PFSK-1 (cell line): ENCODE measurements around the gene ANKRD42.

Experiments
- FOXP2 ChIP-seq: optimal IDR thresholded peaks from 2 replicates; pipeline ENCODE3; 2011; ENCODE audit warnings: borderline replicate concordance, control low read depth, inconsistent platforms; ENCODE audit not compliant: insufficient read depth; ENCODE audit errors: extremely low read length, extremely low read depth
- POLR2AphosphoS5 ChIP-seq: IDR thresholded peaks from 2 replicates; pipeline ENCODE4 v1.6.1; 2012; ENCODE audit warnings: low read depth, mild to moderate bottlenecking, control low read depth, low read length, moderate library complexity
- REST ChIP-seq, 2 experiments: IDR thresholded peaks; 2 replicates each; pipeline versions ENCODE4 v1.6.1 to v1.8.0; 2011 to 2012; ENCODE audit warnings: low read depth in 2 of 2, low read length in 2 of 2, control low read depth in 1 of 2, inconsistent platforms in 1 of 2, mild to moderate bottlenecking in 1 of 2, moderate library complexity in 1 of 2; ENCODE audit not compliant: insufficient read depth in 1 of 2
- SIN3A ChIP-seq: IDR thresholded peaks from 2 replicates; pipeline ENCODE4 v1.6.1; 2012; ENCODE audit warnings: mild to moderate bottlenecking, low read length, moderate library complexity, borderline replicate concordance; ENCODE audit not compliant: insufficient read depth
- TAF1 ChIP-seq: IDR thresholded peaks from 2 replicates; pipeline ENCODE4 v1.6.1; 2012; ENCODE audit warnings: low read length, control low read depth, borderline replicate concordance; ENCODE audit not compliant: insufficient read depth

The ANKRD42 gene

GRCh38 chr11:83238111-83238510 lies 44.6 kb downstream of the ANKRD42 start:
- no peak for TF ChIP-seq POLR2AphosphoS5
- TF ChIP-seq SIN3A: no peak
- TF ChIP-seq TAF1: no peak
- no peak for TF ChIP-seq REST (IDR thresholded peaks at IDR 0.05; ENCODE audit: insufficient read depth in 1 of 2, low read depth in 2 of 2, low read length in 2 of 2)
- no peak for TF ChIP-seq FOXP2

GRCh38 chr11:83241291-83241946 lies 47.9 kb downstream of the ANKRD42 start:
- TF ChIP-seq FOXP2 (no peak), REST (IDR thresholded peaks at IDR 0.05; ENCODE audit: insufficient read depth in 1 of 2, low read depth in 2 of 2, low read length in 2 of 2) (no peak), POLR2AphosphoS5 (no peak)

GRCh38 chr11:83249445-83249844 lies 55.9 kb downstream of the ANKRD42 start:
- no peak for TF ChIP-seq POLR2AphosphoS5
- no peak for TF ChIP-seq REST (IDR thresholded peaks at IDR 0.05; ENCODE audit: insufficient read depth in 1 of 2, low read depth in 2 of 2, low read length in 2 of 2)
- no peak for TF ChIP-seq TAF1
- TF ChIP-seq SIN3A: no peak
- no peak for TF ChIP-seq FOXP2

GRCh38 chr11:83249972-83250593 lies 56.6 kb downstream of the ANKRD42 start:
- TF ChIP-seq TAF1 (no peak), POLR2AphosphoS5 (no peak), FOXP2 (no peak), SIN3A (no peak), REST (IDR thresholded peaks at IDR 0.05; ENCODE audit: insufficient read depth in 1 of 2, low read depth in 2 of 2, low read length in 2 of 2) (no peak)

- TF ChIP-seq REST (IDR thresholded peaks at IDR 0.05; ENCODE audit: insufficient read depth in 1 of 2, low read depth in 2 of 2, low read length in 2 of 2): no peak
Observed at GRCh38 chr11:83252266-83252665, 58.8 kb downstream of the ANKRD42 start.
